K562 (cell line): Measurements from ENCODE around the gene NMT2. TPM values are rescaled to one million over a fixed set of nuclear protein-coding genes. Genes with fewer than 3 reads are reported as not detected.

ENCODE experiments used
- ASH1L ChIP-seq: fragments of 450-650 bp; IDR thresholded peaks from 2 replicates; pipeline ENCODE4 v1.6.1; 2018; ENCODE audit warnings: borderline replicate concordance, mild to moderate bottlenecking, low read depth; ENCODE audit not compliant: partially characterized antibody
- CTCF ChIP-seq, 3 experiments: IDR thresholded peaks in 2 of 3; conservative IDR thresholded peaks in 1 of 3; 2 replicates each; pipeline ENCODE4 v1.5.1; 2011 to 2012; ENCODE audit warnings: low read length in 3 of 3, mild to moderate bottlenecking in 3 of 3, control low read depth in 2 of 3, improper control_type of control experiment in 1 of 3, inconsistent platforms in 1 of 3, low read depth in 1 of 3, mixed read lengths in 1 of 3, moderate library complexity in 1 of 3; ENCODE audit not compliant: insufficient read depth in 2 of 3
- E2F4 ChIP-seq: sonication (generic); formaldehyde crosslinking; IDR thresholded peaks from 2 replicates; pipeline ENCODE4 v1.8.0; 2022; ENCODE audit warnings: mild to moderate bottlenecking, low read depth, missing genetic modification reagents
- EGR1 ChIP-seq: fragments of 450-650 bp; conservative IDR thresholded peaks from 2 replicates; pipeline ENCODE4 v1.6.1; 2017; ENCODE audit warnings: mild to moderate bottlenecking
- FOS ChIP-seq: IDR thresholded peaks from 3 replicates; pipeline ENCODE4 v1.6.1; 2011; ENCODE audit not compliant: insufficient read length; ENCODE audit errors: extremely low read depth
- HDAC1 ChIP-seq, 2 experiments: fragments of 450-650 bp; IDR thresholded peaks; 2 replicates each; pipeline ENCODE4 v1.6.1; 2016 to 2017; ENCODE audit warnings: inconsistent platforms in 1 of 2, mild to moderate bottlenecking in 1 of 2, moderate library complexity in 1 of 2
- KAT7 ChIP-seq: sonication (generic); formaldehyde crosslinking; IDR thresholded peaks from 2 replicates; pipeline ENCODE4 v1.8.0; 2022; ENCODE audit warnings: missing genetic modification reagents, mild to moderate bottlenecking, borderline replicate concordance
- KDM2B ChIP-seq: fragments of 250-450 bp; sonication (Bioruptor Pico); IDR thresholded peaks from 2 replicates; pipeline ENCODE4 v1.8.0; 2021; ENCODE audit warnings: mild to moderate bottlenecking, moderate library complexity
- L3MBTL2 ChIP-seq: fragments of 450-650 bp; IDR thresholded peaks from 2 replicates; pipeline ENCODE4 v1.6.1; 2016; ENCODE audit warnings: mild to moderate bottlenecking, moderate library complexity
- NFYB ChIP-seq: IDR thresholded peaks from 2 replicates; pipeline ENCODE4 v1.6.1; 2011; ENCODE audit warnings: mild to moderate bottlenecking, moderate library complexity; ENCODE audit not compliant: insufficient read length; ENCODE audit errors: extremely low read depth
- RBM17 ChIP-seq: fragments of 200-400 bp; formaldehyde crosslinking; IDR thresholded peaks from 2 replicates; pipeline ENCODE4 v1.6.1; 2017; ENCODE audit warnings: low read depth, mild to moderate bottlenecking, low read length, borderline replicate concordance
- XRCC5 ChIP-seq: fragments of 200-400 bp; formaldehyde crosslinking; IDR thresholded peaks from 2 replicates; pipeline ENCODE4 v1.6.1; 2017; ENCODE audit warnings: low read depth, mild to moderate bottlenecking, low read length
- YY1 ChIP-seq, 3 experiments: IDR thresholded peaks; 2 replicates each; pipeline ENCODE4 v1.6.1; 2011; ENCODE audit warnings: low read length in 2 of 3, mild to moderate bottlenecking in 2 of 3, moderate library complexity in 2 of 3, borderline replicate concordance in 1 of 3, control low read depth in 1 of 3, low read depth in 1 of 3; ENCODE audit not compliant: insufficient read depth in 3 of 3, insufficient replicate concordance in 2 of 3, control insufficient read depth in 1 of 3, insufficient read length in 1 of 3; ENCODE audit errors: extremely low read depth in 1 of 3
- ZBTB7A ChIP-seq: IDR thresholded peaks from 2 replicates; pipeline ENCODE4 v1.6.1; 2011; ENCODE audit warnings: low read depth, mild to moderate bottlenecking, low read length, moderate library complexity, borderline replicate concordance; ENCODE audit not compliant: control insufficient read depth
- polyA plus RNA-seq, 8 experiments: library from polyadenylated mRNA; depleted of rRNA in 4 of 8; stranded (reverse) in 5 of 8; unstranded in 3 of 8; fragments of >200 nt; fragmentation: Nextera tagmentation in 2 of 8; fragmentation: Illumina TruSeq in 1 of 8; extraction: Ambion mirVana in 2 of 8; extraction: Trizol in 1 of 8; gene quantifications; 2 replicates each; pipeline versions ENCODE4 v1.2.1 to v1.2.3, GENCODE V29; 2011 to 2014; ENCODE audit warnings: inconsistent platforms in 1 of 8, missing spikeins in 1 of 8
- total RNA-seq, 7 experiments: library from RNA; depleted of rRNA in 6 of 7; stranded (reverse); fragments of >200 nt in 6 of 7; fragmentation: Illumina TruSeq in 2 of 7; extraction: Trizol in 2 of 7; gene quantifications; 2 replicates each; pipeline versions ENCODE4 v1.2.1 to v1.2.3, GENCODE V29; 2011 to 2021; ENCODE audit warnings: low replicate concordance in 1 of 7
- TF ChIP-seq, protein P1 (sequence below): fragments of 450-650 bp; IDR thresholded peaks from 2 replicates; pipeline ENCODE4 v1.6.1; 2018; ENCODE audit not compliant: partially characterized antibody

The NMT2 gene
- total and polyA plus RNA-seq, 9 of the 15 experiments (the other 6 are each of a cell fraction or from before 2014, with no cell fraction given): 5.2 to 15.9 (median 10.8) TPM

- TF ChIP-seq CTCF (IDR thresholded peaks at IDR 0.05 in 2 of 3, conservative IDR thresholded peaks at IDR 0.05 in 1 of 3; ENCODE audit: insufficient read depth in 2 of 3, low read depth in 1 of 3, low read length in 3 of 3) (peak; percentile 17 to 35 (median 19); a peak in 3 of 6 replicates), KDM2B (CRISPR knock-in tag) (0 out of 2 replicates have a peak, but pooled peaks have one; percentile 5), YY1 (IDR thresholded peaks at IDR 0.05; ENCODE audit: borderline replicate concordance in 1 of 3, control insufficient read depth in 1 of 3, extremely low read depth in 1 of 3, insufficient read depth in 3 of 3, insufficient read length in 1 of 3, insufficient replicate concordance in 2 of 3, low read depth in 1 of 3, low read length in 2 of 3) (peak in 1 of 3 experiments; percentile 40), ASH1L (peak; percentile 61), EGR1 (peak; percentile 88), FOS (peak; percentile 79), XRCC5 (no peak), RBM17 (no peak), E2F4 (CRISPR knock-in tag) (peak; percentile 38; the same call in 1 of the 2 replicates), ZBTB7A (peak; percentile 67; the same call in 1 of the 2 replicates), NFYB (peak; percentile 89), HDAC1 (IDR thresholded peaks at IDR 0.05) (peak in 1 of 2 experiments; percentile 77; a peak in 2 of 4 replicates), L3MBTL2 (peak; percentile 96), KAT7 (CRISPR knock-in tag) (no peak)
- TF ChIP-seq, protein P1, sequence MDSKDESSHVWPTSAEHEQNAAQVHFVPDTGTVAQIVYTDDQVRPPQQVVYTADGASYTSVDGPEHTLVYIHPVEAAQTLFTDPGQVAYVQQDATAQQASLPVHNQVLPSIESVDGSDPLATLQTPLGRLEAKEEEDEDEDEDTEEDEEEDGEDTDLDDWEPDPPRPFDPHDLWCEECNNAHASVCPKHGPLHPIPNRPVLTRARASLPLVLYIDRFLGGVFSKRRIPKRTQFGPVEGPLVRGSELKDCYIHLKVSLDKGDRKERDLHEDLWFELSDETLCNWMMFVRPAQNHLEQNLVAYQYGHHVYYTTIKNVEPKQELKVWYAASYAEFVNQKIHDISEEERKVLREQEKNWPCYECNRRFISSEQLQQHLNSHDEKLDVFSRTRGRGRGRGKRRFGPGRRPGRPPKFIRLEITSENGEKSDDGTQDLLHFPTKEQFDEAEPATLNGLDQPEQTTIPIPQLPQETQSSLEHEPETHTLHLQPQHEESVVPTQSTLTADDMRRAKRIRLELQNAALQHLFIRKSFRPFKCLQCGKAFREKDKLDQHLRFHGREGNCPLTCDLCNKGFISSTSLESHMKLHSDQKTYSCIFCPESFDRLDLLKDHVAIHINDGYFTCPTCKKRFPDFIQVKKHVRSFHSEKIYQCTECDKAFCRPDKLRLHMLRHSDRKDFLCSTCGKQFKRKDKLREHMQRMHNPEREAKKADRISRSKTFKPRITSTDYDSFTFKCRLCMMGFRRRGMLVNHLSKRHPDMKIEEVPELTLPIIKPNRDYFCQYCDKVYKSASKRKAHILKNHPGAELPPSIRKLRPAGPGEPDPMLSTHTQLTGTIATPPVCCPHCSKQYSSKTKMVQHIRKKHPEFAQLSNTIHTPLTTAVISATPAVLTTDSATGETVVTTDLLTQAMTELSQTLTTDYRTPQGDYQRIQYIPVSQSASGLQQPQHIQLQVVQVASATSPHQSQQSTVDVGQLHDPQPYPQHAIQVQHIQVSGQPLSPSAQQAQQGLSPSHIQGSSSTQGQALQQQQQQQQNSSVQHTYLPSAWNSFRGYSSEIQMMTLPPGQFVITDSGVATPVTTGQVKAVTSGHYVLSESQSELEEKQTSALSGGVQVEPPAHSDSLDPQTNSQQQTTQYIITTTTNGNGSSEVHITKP: peak; percentile 11
Observed at GRCh38 chr10:15088428-15089261, 79.8 kb downstream of the NMT2 start, which contains the start of gene ACBD7 (continued).
